Measurements from ENCODE around the gene DGKG.

- TF ChIP-seq POLR2A (IDR thresholded peaks at IDR 0.05; ENCODE audit: low read depth, low read length) (no peak), SPI1 (IDR thresholded peaks at IDR 0.05; ENCODE audit: low read depth, low read length) (no peak), TAF1 (IDR thresholded peaks at IDR 0.05; ENCODE audit: low read depth, low read length) (no peak), PAX5 (IDR thresholded peaks at IDR 0.05; ENCODE audit: insufficient read depth, low read length, severe bottlenecking) (no peak), POLR2AphosphoS5 (IDR thresholded peaks at IDR 0.05; ENCODE audit: low read depth, low read length) (no peak), POU2F2 (IDR thresholded peaks at IDR 0.05; ENCODE audit: low read depth, low read length) (no peak)
Observed at GRCh38 chr3:186213946-186214345, 148.1 kb downstream of the DGKG start.
